Endothelial cell of umbilical vein (primary cell): ENCODE results near the gene MPP3. TPM values are rescaled to one million over a fixed set of nuclear protein-coding genes. Genes with fewer than 3 reads are reported as not detected.

Source experiments
- BruUV-seq: library from RNA; stranded (reverse); fragments of 400-500 nt; replicated peaks from 2 replicates; lab custom pipeline; 2021; lab: Mats Ljungman, UMichigan
- CTCF ChIA-PET: fragments of 300-600, 350-600 bp; sonication (Branson Sonifier 250); formaldehyde crosslinking; loops from one replicate; lab custom pipeline; 2021; ENCODE audit warnings: antibody characterized with exemption, inconsistent platforms; lab: Charles Lee
- POLR2A ChIA-PET: fragments of 300-600, 350-600 bp; sonication (Branson Sonifier 250); formaldehyde crosslinking; loops from one replicate; lab custom pipeline; 2021; ENCODE audit warnings: antibody characterized with exemption, inconsistent platforms; lab: Charles Lee
- DNase-seq: peaks from one replicate; pipeline ENCODE4 v3.0.0-alpha.2; 2011; ENCODE audit warnings: low read depth, low spot score
- FAIRE-seq: peaks from 2 replicates; lab custom pipeline; 2011; peaks lifted over from hg19 to GRCh38; lab: Jason Lieb, UNC
- H2AFZ ChIP-seq: 2 replicates; pipeline ENCODE4 v1.6.0; 2012; ENCODE audit warnings: low read depth, low read length, control low read depth, inconsistent platforms
- H3K27ac ChIP-seq: 2 replicates; pipeline ENCODE4 v1.5.1; 2011; ENCODE audit warnings: low read depth, mild to moderate bottlenecking, control low read depth, low read length, moderate library complexity; ENCODE audit not compliant: insufficient read depth
- H3K27me3 ChIP-seq, 2 experiments: 2 replicates each; pipeline versions ENCODE4 v1.6.0 to v1.6.1; 2011; ENCODE audit warnings: low read length in 2 of 2, mixed read lengths in 1 of 2; ENCODE audit not compliant: control insufficient read depth in 2 of 2, insufficient read depth in 2 of 2
- H3K36me3 ChIP-seq, 2 experiments: 2 replicates in 1 of 2; 3 replicates in 1 of 2; pipeline ENCODE4 v1.5.1; 2011; ENCODE audit warnings: low read length in 2 of 2, mild to moderate bottlenecking in 1 of 2, moderate library complexity in 1 of 2; ENCODE audit not compliant: control insufficient read depth in 2 of 2, insufficient read depth in 2 of 2; ENCODE audit errors: extremely low read depth in 1 of 2
- H3K4me1 ChIP-seq: 3 replicates; pipeline ENCODE4 v1.5.1; 2011; ENCODE audit warnings: mild to moderate bottlenecking, low read length; ENCODE audit not compliant: control insufficient read depth, insufficient read depth; ENCODE audit errors: extremely low read depth
- H3K4me2 ChIP-seq: 2 replicates; pipeline ENCODE4 v1.6.1; 2011; ENCODE audit warnings: low read length, control low read depth, mixed read lengths; ENCODE audit not compliant: insufficient read depth
- H3K4me3 ChIP-seq, 3 experiments: fragments of 200-600 bp in 1 of 3; sonication (generic), shearing (Covaris generic) in 1 of 3; replicated peaks in 1 of 3; 2 replicates each; pipeline ENCODE4 v1.5.1; 2011 to 2016; ENCODE audit warnings: control low read depth in 3 of 3, low read length in 3 of 3, mild to moderate bottlenecking in 2 of 3, inconsistent platforms in 1 of 3, low read depth in 1 of 3, moderate library complexity in 1 of 3; ENCODE audit not compliant: insufficient read depth in 1 of 3
- H3K79me2 ChIP-seq: 2 replicates; pipeline ENCODE4 v1.6.0; 2012; ENCODE audit warnings: low read length, inconsistent platforms; ENCODE audit not compliant: control insufficient read depth, insufficient read depth
- H3K9ac ChIP-seq: replicated peaks from 2 replicates; pipeline ENCODE3; 2011; ENCODE audit warnings: low read length, control low read depth; ENCODE audit not compliant: insufficient read depth; ENCODE audit errors: extremely low read depth
- H3K9me1 ChIP-seq: replicated peaks from 3 replicates; pipeline ENCODE4 v1.6.0; 2011; ENCODE audit warnings: mild to moderate bottlenecking, low read length; ENCODE audit not compliant: control insufficient read depth, insufficient read depth; ENCODE audit errors: extremely low read depth
- H3K9me3 ChIP-seq: replicated peaks from 2 replicates; pipeline ENCODE4 v1.5.1; 2012; ENCODE audit warnings: low read length, inconsistent platforms; ENCODE audit not compliant: control insufficient read depth, insufficient read depth
- H4K20me1 ChIP-seq: replicated peaks from 2 replicates; pipeline ENCODE3; 2011; ENCODE audit warnings: mild to moderate bottlenecking, low read length; ENCODE audit not compliant: control insufficient read depth, insufficient read depth; ENCODE audit errors: extremely low read depth
- EZH2 ChIP-seq: IDR thresholded peaks from 2 replicates; pipeline ENCODE4 v1.6.1; 2012; ENCODE audit warnings: borderline replicate concordance, low read depth, mild to moderate bottlenecking, moderate library complexity, low read length, inconsistent platforms; ENCODE audit not compliant: severe bottlenecking
- FOS ChIP-seq: IDR thresholded peaks from 2 replicates; pipeline ENCODE4 v1.6.1; 2011; ENCODE audit warnings: mild to moderate bottlenecking, low read length, moderate library complexity, borderline replicate concordance; ENCODE audit not compliant: insufficient read depth
- GATA2 ChIP-seq: IDR thresholded peaks from 2 replicates; pipeline ENCODE4 v1.7.0; 2011; ENCODE audit warnings: low read depth, mild to moderate bottlenecking, moderate library complexity, mixed read lengths, low read length; ENCODE audit not compliant: insufficient read length, insufficient read depth
- JUN ChIP-seq: IDR thresholded peaks from 2 replicates; pipeline ENCODE4 v1.6.1; 2011; ENCODE audit warnings: borderline replicate concordance, low read depth; ENCODE audit not compliant: insufficient read length, insufficient read depth
- MAX ChIP-seq: IDR thresholded peaks from 2 replicates; pipeline ENCODE4 v1.6.1; 2011; ENCODE audit not compliant: insufficient read depth, insufficient read length
- MYC ChIP-seq: IDR thresholded peaks from one replicate; pipeline ENCODE4 v1.6.1; 2011; ENCODE audit warnings: mild to moderate bottlenecking, low read depth, low read length
- POLR2A ChIP-seq: IDR thresholded peaks from 2 replicates; pipeline ENCODE4 v1.6.1; 2012; ENCODE audit warnings: low read depth, mild to moderate bottlenecking, control low read depth, low read length
- POLR2AphosphoS5 ChIP-seq: IDR thresholded peaks from 2 replicates; pipeline ENCODE4 v1.6.1; 2012; ENCODE audit warnings: low read depth, mild to moderate bottlenecking, control low read depth, low read length, moderate library complexity; ENCODE audit not compliant: insufficient read depth
- dilution Hi-C: fragments of 300-500 bp; cut with MboI; formaldehyde crosslinking; loops from one replicate; pipeline ENCODE4 v1.15.0; 2019; ENCODE audit warnings: low sequenced_read_pairs; ENCODE audit not compliant: extremely low pct_ligation_motif_present
- intact Hi-C: fragments of 100-400 bp; cut with micrococcal nuclease; formaldehyde crosslinking; loops from one replicate; pipeline ENCODE4 v1.10.0; 2022
- polyA plus RNA-seq, 4 experiments: library from polyadenylated mRNA; depleted of rRNA in 3 of 4; stranded (reverse) in 3 of 4; unstranded in 1 of 4; fragments of >200 nt; gene quantifications; 2 replicates each; pipeline versions ENCODE4 v1.2.1 to v1.2.3, GENCODE V29; 2011 to 2012; ENCODE audit warnings: missing spikeins in 1 of 4
- total RNA-seq: library from RNA; stranded (reverse); gene quantifications from 2 replicates; pipeline ENCODE4 v1.2.3, GENCODE V29; 2021
- TF ChIP-seq, protein P1 (sequence below), 2 donors: IDR thresholded peaks; 1 replicate in 1 of 2; 2 replicates in 1 of 2; pipeline ENCODE4 v1.5.1; 2011; ENCODE audit warnings: low read length in 2 of 2, mild to moderate bottlenecking in 2 of 2, moderate library complexity in 2 of 2, control low read depth in 1 of 2, inconsistent platforms in 1 of 2, low read depth in 1 of 2; ENCODE audit not compliant: insufficient read depth in 1 of 2; ENCODE audit errors: extremely low read depth in 1 of 2

Gene MPP3
- total and polyA plus RNA-seq, 2 donors (not counting 3 experiments of a cell fraction or from before 2014, with no cell fraction given): 6.1 to 11.3 TPM

GRCh38 chr17:43849116-43849515 lies 16.2 kb upstream of the MPP3 start:
- H3K27me3 ChIP-seq: peaks cover 3 to 4% of the 10 kb centered on the region in 2 experiments
- H3K36me3 ChIP-seq: no peaks in the 10 kb centered on the region
- no peak overlapping the region for H3K9ac ChIP-seq
- no peak overlapping the region for H3K27ac ChIP-seq
- BruUV-seq: no TSS peak
- H2AFZ ChIP-seq: no peak overlapping the region
- dilution Hi-C loops: no loop called here
- no peaks in the 10 kb centered on the region for H3K9me3 ChIP-seq
- no peak overlapping the region for H3K4me3 ChIP-seq
- H3K4me2 ChIP-seq: no peak overlapping the region
- intact Hi-C loops: no loop called here
- DNase-seq: no peak
- H3K4me1 ChIP-seq: no peaks in the 10 kb centered on the region
- no peaks in the 10 kb centered on the region for H3K79me2 ChIP-seq
- ChIA-PET POLR2A (no interaction called here), CTCF (interaction anchor here (0.8 to 1.0 kb wide), 2 partner anchors 9 to 59 kb away, joined by 3 read pairs; no protein-coding TSS in a partner anchor)
- H4K20me1 ChIP-seq: no peaks in the 10 kb centered on the region
- no peak for FAIRE-seq
- no peak for TF ChIP-seq POLR2AphosphoS5
- TF ChIP-seq POLR2A: no peak
- TF ChIP-seq MAX: no peak
- TF ChIP-seq GATA2: no peak
- H3K9me1 ChIP-seq: no peaks in the 10 kb centered on the region

GRCh38 chr17:43848601-43849000 lies 15.7 kb upstream of the MPP3 start:
- no peaks in the 10 kb centered on the region for H4K20me1 ChIP-seq
- BruUV-seq: no TSS peak
- H3K27ac ChIP-seq: no peak overlapping the region
- intact Hi-C loops: no loop called here
- H3K4me2 ChIP-seq: no peak overlapping the region
- peaks cover 3 to 4% of the 10 kb centered on the region in 2 experiments for H3K27me3 ChIP-seq
- H2AFZ ChIP-seq: no peak overlapping the region
- DNase-seq (no peak), FAIRE-seq (no peak)
- H3K4me1 ChIP-seq: no peaks in the 10 kb centered on the region
- H3K36me3 ChIP-seq: no peaks in the 10 kb centered on the region
- TF ChIP-seq MAX (no peak), POLR2A (no peak), GATA2 (no peak), FOS (no peak), EZH2 (no peak), JUN (no peak), MYC (no peak), POLR2AphosphoS5 (no peak)
- TF ChIP-seq, protein P1, sequence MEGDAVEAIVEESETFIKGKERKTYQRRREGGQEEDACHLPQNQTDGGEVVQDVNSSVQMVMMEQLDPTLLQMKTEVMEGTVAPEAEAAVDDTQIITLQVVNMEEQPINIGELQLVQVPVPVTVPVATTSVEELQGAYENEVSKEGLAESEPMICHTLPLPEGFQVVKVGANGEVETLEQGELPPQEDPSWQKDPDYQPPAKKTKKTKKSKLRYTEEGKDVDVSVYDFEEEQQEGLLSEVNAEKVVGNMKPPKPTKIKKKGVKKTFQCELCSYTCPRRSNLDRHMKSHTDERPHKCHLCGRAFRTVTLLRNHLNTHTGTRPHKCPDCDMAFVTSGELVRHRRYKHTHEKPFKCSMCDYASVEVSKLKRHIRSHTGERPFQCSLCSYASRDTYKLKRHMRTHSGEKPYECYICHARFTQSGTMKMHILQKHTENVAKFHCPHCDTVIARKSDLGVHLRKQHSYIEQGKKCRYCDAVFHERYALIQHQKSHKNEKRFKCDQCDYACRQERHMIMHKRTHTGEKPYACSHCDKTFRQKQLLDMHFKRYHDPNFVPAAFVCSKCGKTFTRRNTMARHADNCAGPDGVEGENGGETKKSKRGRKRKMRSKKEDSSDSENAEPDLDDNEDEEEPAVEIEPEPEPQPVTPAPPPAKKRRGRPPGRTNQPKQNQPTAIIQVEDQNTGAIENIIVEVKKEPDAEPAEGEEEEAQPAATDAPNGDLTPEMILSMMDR (IDR thresholded peaks at IDR 0.05; ENCODE audit: extremely low read depth in 1 of 2, insufficient read depth in 1 of 2, low read depth in 1 of 2, low read length in 2 of 2): no peak
- ChIA-PET CTCF (interaction anchor here (0.8 to 1.0 kb wide), 2 partner anchors 9 to 59 kb away, joined by 3 read pairs; no protein-coding TSS in a partner anchor), POLR2A (no interaction called here)
- H3K9ac ChIP-seq: no peak overlapping the region
- H3K9me1 ChIP-seq: no peaks in the 10 kb centered on the region
- H3K79me2 ChIP-seq: no peaks in the 10 kb centered on the region
- H3K9me3 ChIP-seq: no peaks in the 10 kb centered on the region
- H3K4me3 ChIP-seq: no peak overlapping the region
- dilution Hi-C loops: no loop called here
